ENCODE measurements around the gene PRMT7. TPM values are rescaled to one million over a fixed set of nuclear protein-coding genes. Genes with fewer than 3 reads are reported as not detected.

PRMT7 gene
- 30.9 TPM for total RNA-seq
- long read RNA-seq, partial matches to known transcripts = 10 of 50 reads
- long read RNA-seq, other reads (novel, unspliced or antisense) = 36 of 50 reads

- intact Hi-C loops (cut with micrococcal nuclease) = loop anchor here (5.0 kb wide), 1 partner anchor 44 kb away; no protein-coding TSS in a partner anchor
- peak; percentile 100 for ATAC-seq
These were observed at the start of gene PRMT7, which contains the start of gene SLC7A6OS for GRCh38 chr16:68310774-68311511. PRMT7 (plus strand) TSS chr16:68311019; CDS start chr16:68315980, 4,961 bp downstream. SLC7A6OS (minus strand) TSS chr16:68310946; CDS start chr16:68310926, 20 bp downstream.

GRCh38 chr16:68263559-68264127, 47.2 kb upstream of the PRMT7 start:
- DNase-seq (no peak), ATAC-seq (no peak)
- intact Hi-C loops (cut with micrococcal nuclease) = no loop called here

More at GRCh38 chr16:68310774-68311511, at the start of gene PRMT7, which contains the start of gene SLC7A6OS:
- DNase-seq = peak; percentile 94

- ATAC-seq = peak; percentile 79
- DNase-seq = peak; percentile 89
- intact Hi-C loops (cut with micrococcal nuclease) = loop anchor here (5.0 kb wide), 1 partner anchor 48 kb away; the partner anchor contains the start of genes PRMT7 and SLC7A6OS
These were observed 46.4 kb upstream of the PRMT7 start, which contains the start of gene SLC7A6 for GRCh38 chr16:68264128-68265077. SLC7A6 (plus strand) TSS chr16:68264526; CDS start chr16:68274727, 10,201 bp downstream.

GRCh38 chr16:68265078-68265920, 45.5 kb upstream of the PRMT7 start:
- intact Hi-C loops (cut with micrococcal nuclease) = loop anchor here (5.0 kb wide), 1 partner anchor 47 kb away; the partner anchor contains the start of genes PRMT7 and SLC7A6OS
- ATAC-seq (peak; percentile 66), DNase-seq (peak; percentile 71)

GRCh38 chr16:68267612-68268405, 43.0 kb upstream of the PRMT7 start:
- intact Hi-C loops (cut with micrococcal nuclease) = loop anchor here (5.0 kb wide), 1 partner anchor 44 kb away; the partner anchor contains the start of genes PRMT7 and SLC7A6OS
- DNase-seq (no peak), ATAC-seq (no peak)

- no peak for ATAC-seq
- intact Hi-C loops (cut with micrococcal nuclease) = loop anchor here (5.0 kb wide), 1 partner anchor 43 kb away; the partner anchor contains the start of genes PRMT7 and SLC7A6OS
These were observed 41.0 kb upstream of the PRMT7 start for GRCh38 chr16:68269793-68270192.

GRCh38 chr16:68270353-68270752, 40.5 kb upstream of the PRMT7 start:
- no peak for DNase-seq
- intact Hi-C loops (cut with micrococcal nuclease) = no loop called here

More at GRCh38 chr16:68269793-68270192, 41.0 kb upstream of the PRMT7 start:
- no peak for DNase-seq

GRCh38 chr16:68272507-68273209, 38.2 kb upstream of the PRMT7 start:
- DNase-seq (no peak), ATAC-seq (peak; percentile 1)
- intact Hi-C loops (cut with micrococcal nuclease) = no loop called here

More at GRCh38 chr16:68270353-68270752, 40.5 kb upstream of the PRMT7 start:
- no peak for ATAC-seq

- no peak for DNase-seq
These were observed 37.4 kb upstream of the PRMT7 start for GRCh38 chr16:68273459-68273858.

GRCh38 chr16:68273896-68274295, 36.9 kb upstream of the PRMT7 start:
- ATAC-seq = no peak
- no peak for DNase-seq
- intact Hi-C loops (cut with micrococcal nuclease) = no loop called here

More at GRCh38 chr16:68273459-68273858, 37.4 kb upstream of the PRMT7 start:
- intact Hi-C loops (cut with micrococcal nuclease) = no loop called here
- no peak for ATAC-seq

GRCh38 chr16:68274441-68274840, 36.4 kb upstream of the PRMT7 start:
- intact Hi-C loops (cut with micrococcal nuclease) = no loop called here
- DNase-seq (no peak), ATAC-seq (peak; percentile 65)

- intact Hi-C loops (cut with micrococcal nuclease) = no loop called here
- DNase-seq (no peak), ATAC-seq (no peak)
These were observed 35.1 kb upstream of the PRMT7 start for GRCh38 chr16:68275611-68276191.

GRCh38 chr16:68276223-68276622, 34.6 kb upstream of the PRMT7 start:
- DNase-seq (no peak), ATAC-seq (peak; percentile 70)
- intact Hi-C loops (cut with micrococcal nuclease) = no loop called here

GRCh38 chr16:68279726-68280558, 30.9 kb upstream of the PRMT7 start:
- ATAC-seq (no peak), DNase-seq (no peak)
- intact Hi-C loops (cut with micrococcal nuclease) = no loop called here

GRCh38 chr16:68281368-68282063, 29.3 kb upstream of the PRMT7 start:
- intact Hi-C loops (cut with micrococcal nuclease) = no loop called here
- ATAC-seq = no peak
- DNase-seq = no peak

Measured in left ventricle myocardium superior (tissue), 1 donor.